Gastroesophageal sphincter (tissue), 4 donors: ENCODE results near the gene UBE2C. TPM values are rescaled to one million over a fixed set of nuclear protein-coding genes. Genes with fewer than 3 reads are reported as not detected.
A peak's percentile ranks its signal among the peaks of the same experiment; 100 is the strongest.

Experiments used
- ATAC-seq: fragments of 150-250 bp; one replicate; pipeline ENCODE4 v1.9.1; 2016; ENCODE audit warnings: mild to moderate bottlenecking, moderate library complexity
- H3K27ac ChIP-seq, 4 donors: fragments of 200-600 bp; sonication (generic) in 3 of 4; 1 replicate in 3 of 4; 2 replicates in 1 of 4; pipeline ENCODE4 v1.5.1; 2016 to 2019
- H3K27me3 ChIP-seq: fragments of 200-600 bp; sonication (generic); one replicate; pipeline ENCODE4 v1.5.1; 2019
- H3K36me3 ChIP-seq, 2 donors: fragments of 200-600 bp; sonication (generic); one replicate each; pipeline ENCODE4 v1.5.1; 2019; ENCODE audit warnings: control low read depth in 1 of 2
- H3K4me1 ChIP-seq, 3 donors: fragments of 200-600 bp; sonication (generic); 1 replicate in 2 of 3; 2 replicates in 1 of 3; pipeline ENCODE4 v1.5.1; 2016 to 2019; ENCODE audit warnings: control low read depth in 2 of 3
- H3K4me3 ChIP-seq, 2 donors: fragments of 200-600 bp; sonication (generic); one replicate each; pipeline ENCODE4 v1.5.1; 2019; ENCODE audit warnings: mild to moderate bottlenecking in 1 of 2, moderate library complexity in 1 of 2
- H3K9me3 ChIP-seq, 3 donors: fragments of 200-600 bp; sonication (generic); one replicate each; pipeline ENCODE4 v1.5.1; 2017 to 2019; ENCODE audit warnings: control low read depth in 2 of 3
- CTCF ChIP-seq, 4 experiments: fragments of 200-600 bp in 2 of 4; fragments of 450-650 bp in 2 of 4; sonication (generic) in 1 of 4; IDR thresholded peaks; one replicate each; pipeline ENCODE4 v1.5.1; 2017 to 2019; ENCODE audit warnings: antibody characterized with exemption in 4 of 4, mild to moderate bottlenecking in 2 of 4, moderate library complexity in 2 of 4
- EP300 ChIP-seq: sonication (generic); formaldehyde crosslinking; IDR thresholded peaks from one replicate; pipeline ENCODE4 v1.6.1; 2017; ENCODE audit warnings: antibody characterized with exemption, mild to moderate bottlenecking
- POLR2A ChIP-seq, 2 donors: fragments of 450-650 bp; IDR thresholded peaks; one replicate each; pipeline ENCODE4 v1.6.1; 2017; ENCODE audit warnings: antibody characterized with exemption in 2 of 2, mild to moderate bottlenecking in 2 of 2, moderate library complexity in 1 of 2
- POLR2AphosphoS5 ChIP-seq: sonication (generic); formaldehyde crosslinking; IDR thresholded peaks from one replicate; pipeline ENCODE4 v1.6.1; 2017; ENCODE audit warnings: antibody characterized with exemption
- WGBS, 2 donors: methylation state at CpG; one replicate each; pipeline ENCODE4 v1.1.5; 2018; ENCODE audit warnings: low coverage in 1 of 2; 5-methylcytosine and 5-hydroxymethylcytosine counted together
- total RNA-seq, 4 donors: library from RNA; depleted of rRNA; stranded (reverse); fragments of >200 nt; gene quantifications; one replicate each; pipeline ENCODE4 v1.1.0, GENCODE V29; 2016

The UBE2C gene
- total RNA-seq, 4 donors from 2014 or later: 0.72 TPM; not detected in 3

GRCh38 chr20:45835329-45835765, 22.9 kb downstream of the UBE2C start:
- peaks cover 5 to 74% (median 25%) of the 10 kb centered on the region in 3 donors for H3K4me1 ChIP-seq
- peak overlapping the region; percentile 76 to 97 (median 89) for H3K27ac ChIP-seq
- no peaks in the 10 kb centered on the region for H3K27me3 ChIP-seq
- peak overlapping the region in 1 of 2 donors; percentile 86 for H3K4me3 ChIP-seq
- peaks cover 0 to 29% of the 10 kb centered on the region in 2 donors for H3K36me3 ChIP-seq
- 51 to 62% methylated on average over 3 of the region's 3 CpGs for WGBS, 2 donors
- TF ChIP-seq POLR2A (IDR thresholded peaks at IDR 0.05) (no peak), POLR2AphosphoS5 (no peak), CTCF (IDR thresholded peaks at IDR 0.05) (peak in 1 of 4 experiments; percentile 9), EP300 (no peak)
- no peak for ATAC-seq
- no peaks in the 10 kb centered on the region for H3K9me3 ChIP-seq

GRCh38 chr20:45835825-45836224, 23.4 kb downstream of the UBE2C start:
- TF ChIP-seq EP300 (no peak), POLR2AphosphoS5 (peak; percentile 29), POLR2A (IDR thresholded peaks at IDR 0.05) (no peak)
- H3K4me1 ChIP-seq: peaks cover 5 to 79% (median 25%) of the 10 kb centered on the region in 3 donors
- no peaks in the 10 kb centered on the region for H3K27me3 ChIP-seq
- H3K27ac ChIP-seq: peak overlapping the region in 3 of 4 donors; percentile 88 to 97 (median 90)
- H3K9me3 ChIP-seq: no peaks in the 10 kb centered on the region
- peak overlapping the region in 1 of 2 donors; percentile 86 for H3K4me3 ChIP-seq
- H3K36me3 ChIP-seq: peaks cover 0 to 34% of the 10 kb centered on the region in 2 donors
- ATAC-seq: peak; percentile 50
- WGBS, 2 donors: 12% methylated on average over 3 of the region's 5 CpGs; no CpG with 5 or more reads in 1 of the 2 donors

GRCh38 chr20:45836841-45837240, 24.4 kb downstream of the UBE2C start:
- H3K27ac ChIP-seq: peak overlapping the region in 3 of 4 donors; percentile 47 to 97 (median 90)
- H3K4me3 ChIP-seq: peak overlapping the region in 1 of 2 donors; percentile 18
- peaks cover 5 to 86% (median 28%) of the 10 kb centered on the region in 3 donors for H3K4me1 ChIP-seq
- TF ChIP-seq CTCF (IDR thresholded peaks at IDR 0.05) (no peak), POLR2AphosphoS5 (no peak), POLR2A (IDR thresholded peaks at IDR 0.05) (no peak), EP300 (no peak)
- no peaks in the 10 kb centered on the region for H3K27me3 ChIP-seq
- ATAC-seq: no peak
- peaks cover 0 to 44% of the 10 kb centered on the region in 2 donors for H3K36me3 ChIP-seq
- WGBS, 2 donors: 20% methylated on average over 1 of the region's 1 CpG; no CpG with 5 or more reads in 1 of the 2 donors
- H3K9me3 ChIP-seq: no peaks in the 10 kb centered on the region

GRCh38 chr20:45840700-45841198, 28.3 kb downstream of the UBE2C start:
- H3K9me3 ChIP-seq: no peaks in the 10 kb centered on the region
- no peak overlapping the region for H3K4me3 ChIP-seq
- TF ChIP-seq CTCF (IDR thresholded peaks at IDR 0.05) (no peak), POLR2AphosphoS5 (no peak), POLR2A (IDR thresholded peaks at IDR 0.05) (no peak), EP300 (no peak)
- no peaks in the 10 kb centered on the region for H3K27me3 ChIP-seq
- H3K4me1 ChIP-seq: peaks cover 0 to 90% (median 26%) of the 10 kb centered on the region in 3 donors
- H3K27ac ChIP-seq: peak overlapping the region in 2 of 4 donors; percentile 58 to 72
- peaks cover 0 to 82% of the 10 kb centered on the region in 2 donors for H3K36me3 ChIP-seq
- WGBS, 2 donors: 100% methylated on average over 1 of the region's 25 CpGs; no CpG with 5 or more reads in 1 of the 2 donors
- no peak for ATAC-seq

- ATAC-seq: no peak
- no peak for TF ChIP-seq EP300
- TF ChIP-seq POLR2AphosphoS5: no peak
- no peak for TF ChIP-seq POLR2A (IDR thresholded peaks at IDR 0.05)
- TF ChIP-seq CTCF (IDR thresholded peaks at IDR 0.05): no peak
- Histone ChIP-seq H3K27ac (peak overlapping the region in 3 of 4 donors; percentile 58 to 77 (median 72)), H3K9me3 (no peaks in the 10 kb centered on the region), H3K4me1 (peaks cover 0 to 82% (median 25%) of the 10 kb centered on the region in 3 donors), H3K36me3 (peaks cover 0 to 90% of the 10 kb centered on the region in 2 donors), H3K27me3 (no peaks in the 10 kb centered on the region), H3K4me3 (no peak overlapping the region)
- WGBS, 2 donors: 83% methylated on average over 6 of the region's 10 CpGs; no CpG with 5 or more reads in 1 of the 2 donors
Observed at GRCh38 chr20:45841407-45842129, 29.1 kb downstream of the UBE2C start.
